Cardiac muscle cell (in vitro differentiated cells and primary cell): ENCODE data around the gene DPP8. TPM values are rescaled to one million over a fixed set of nuclear protein-coding genes. Genes with fewer than 3 reads are reported as not detected.
"Not testable (repeated sequence)": the region's sequence is repeated elsewhere in the genome, so short reads cannot be mapped to it uniquely, and the experiment has no call there.

ENCODE experiments used
- DNase-seq, 2 donors: peaks; one replicate each; pipeline versions ENCODE4 v3.0.0 to v3.0.0-alpha.2; 2010 to 2017; ENCODE audit warnings: low read depth in 1 of 2, low spot score in 1 of 2
- H3K27ac ChIP-seq: fragments of 200-600 bp; sonication (generic); 2 replicates; pipeline ENCODE4 v1.5.1; 2016
- H3K27me3 ChIP-seq: fragments of 200-600 bp; sonication (generic); 2 replicates; pipeline ENCODE4 v1.6.0; 2016; ENCODE audit warnings: control low read depth
- H3K36me3 ChIP-seq: fragments of 200-600 bp; sonication (generic); 2 replicates; pipeline ENCODE4 v1.5.1; 2016; ENCODE audit warnings: control low read depth
- H3K4me1 ChIP-seq: fragments of 200-600 bp; sonication (generic); 2 replicates; pipeline ENCODE4 v1.8.1; 2017; ENCODE audit warnings: low read depth, mild to moderate bottlenecking, mixed run types
- H3K4me3 ChIP-seq: fragments of 200-600 bp; sonication (generic); 2 replicates; pipeline ENCODE4 v1.5.1; 2016; ENCODE audit warnings: mild to moderate bottlenecking
- H3K9me3 ChIP-seq: fragments of 200-600 bp; sonication (generic); 2 replicates; pipeline ENCODE4 v1.5.1; 2017; ENCODE audit warnings: low read depth, mild to moderate bottlenecking, control low read depth
- polyA plus RNA-seq: library from polyadenylated mRNA; unstranded; fragments of >200 nt; fragmentation: Nextera tagmentation; extraction: Ambion mirVana; gene quantifications from 2 replicates; pipeline ENCODE4 v1.2.1, GENCODE V29; 2016
- total RNA-seq: library from RNA; depleted of rRNA; stranded (reverse); fragments of >200 nt; gene quantifications from 2 replicates; pipeline ENCODE4 v1.2.3, GENCODE V29; 2016
- TF ChIP-seq, protein P1 (sequence below): IDR thresholded peaks from 2 replicates; pipeline ENCODE4 v1.5.1; 2012; ENCODE audit warnings: low read depth, mild to moderate bottlenecking, low read length

The DPP8 gene
- total and polyA plus RNA-seq, 2 experiments from 2014 or later, result 21.4 to 23.2 TPM

GRCh38 chr15:65401611-65402240 lies 115.8 kb downstream of the DPP8 start:
- Histone ChIP-seq H3K36me3 (no peaks in the 10 kb centered on the region), H3K27ac (no peak overlapping the region), H3K4me1 (peaks cover 10% of the 10 kb centered on the region), H3K4me3 (no peak overlapping the region), H3K9me3 (no peaks in the 10 kb centered on the region), H3K27me3 (peaks cover 15% of the 10 kb centered on the region)
- no peak for DNase-seq
- TF ChIP-seq, protein P1, sequence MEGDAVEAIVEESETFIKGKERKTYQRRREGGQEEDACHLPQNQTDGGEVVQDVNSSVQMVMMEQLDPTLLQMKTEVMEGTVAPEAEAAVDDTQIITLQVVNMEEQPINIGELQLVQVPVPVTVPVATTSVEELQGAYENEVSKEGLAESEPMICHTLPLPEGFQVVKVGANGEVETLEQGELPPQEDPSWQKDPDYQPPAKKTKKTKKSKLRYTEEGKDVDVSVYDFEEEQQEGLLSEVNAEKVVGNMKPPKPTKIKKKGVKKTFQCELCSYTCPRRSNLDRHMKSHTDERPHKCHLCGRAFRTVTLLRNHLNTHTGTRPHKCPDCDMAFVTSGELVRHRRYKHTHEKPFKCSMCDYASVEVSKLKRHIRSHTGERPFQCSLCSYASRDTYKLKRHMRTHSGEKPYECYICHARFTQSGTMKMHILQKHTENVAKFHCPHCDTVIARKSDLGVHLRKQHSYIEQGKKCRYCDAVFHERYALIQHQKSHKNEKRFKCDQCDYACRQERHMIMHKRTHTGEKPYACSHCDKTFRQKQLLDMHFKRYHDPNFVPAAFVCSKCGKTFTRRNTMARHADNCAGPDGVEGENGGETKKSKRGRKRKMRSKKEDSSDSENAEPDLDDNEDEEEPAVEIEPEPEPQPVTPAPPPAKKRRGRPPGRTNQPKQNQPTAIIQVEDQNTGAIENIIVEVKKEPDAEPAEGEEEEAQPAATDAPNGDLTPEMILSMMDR, result no peak

DNA sequence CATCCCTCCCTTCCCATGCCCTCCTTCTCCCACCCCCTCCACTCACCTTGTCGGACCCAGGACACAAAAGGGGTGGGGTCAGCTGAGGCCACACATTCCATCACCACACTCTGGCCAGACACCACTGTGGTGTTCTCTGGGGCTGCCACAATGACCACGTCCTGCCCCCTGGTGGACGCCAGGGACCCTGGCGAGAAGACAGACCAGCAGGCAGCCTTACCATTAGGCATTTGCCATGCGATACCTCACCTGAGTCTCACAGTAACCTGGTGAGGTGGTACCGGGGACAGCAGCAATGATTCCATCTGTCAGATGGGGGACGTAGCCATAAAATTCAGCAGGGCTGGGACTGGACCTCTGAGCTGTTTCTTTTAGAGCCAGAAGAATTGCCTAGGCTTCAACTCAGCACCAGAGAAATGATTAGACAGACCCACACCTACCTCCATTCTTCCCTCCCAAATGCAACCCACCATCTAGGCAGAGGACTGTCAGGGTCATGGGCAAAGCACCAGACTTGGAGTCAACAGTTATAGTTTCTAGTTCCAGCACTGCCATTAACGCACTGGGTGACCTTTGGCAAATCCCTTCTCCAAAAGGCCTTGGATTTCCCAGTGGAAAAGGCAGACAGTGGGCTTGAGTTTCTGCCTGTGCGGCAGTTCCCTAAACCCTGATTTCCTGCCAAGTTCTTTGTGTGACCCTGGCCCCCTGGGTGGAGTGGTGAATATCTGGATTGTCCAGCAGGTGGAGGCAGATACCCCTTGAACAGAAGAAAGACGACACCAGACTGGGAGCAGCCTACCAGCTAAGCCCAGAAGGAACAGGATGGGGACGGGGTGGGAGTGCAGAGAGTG lies 116.5 kb downstream of the DPP8 start:
- no peaks in the 10 kb centered on the region for H3K9me3 ChIP-seq
- TF ChIP-seq, protein P1, result peak; percentile 91
- H3K4me3 ChIP-seq, result no peak overlapping the region
- peak; percentile 82 to 83 for DNase-seq
- H3K27ac ChIP-seq, result no peak overlapping the region
- peaks cover 10% of the 10 kb centered on the region for H3K4me1 ChIP-seq
- H3K27me3 ChIP-seq, result peaks cover 22% of the 10 kb centered on the region
- H3K36me3 ChIP-seq, result no peaks in the 10 kb centered on the region

GRCh38 chr15:65399997-65400396 lies 117.5 kb downstream of the DPP8 start:
- Histone ChIP-seq H3K36me3 (no peaks in the 10 kb centered on the region), H3K27ac (no peak overlapping the region), H3K27me3 (peaks cover 32% of the 10 kb centered on the region), H3K4me1 (peaks cover 10% of the 10 kb centered on the region), H3K9me3 (no peaks in the 10 kb centered on the region), H3K4me3 (no peak overlapping the region)
- TF ChIP-seq, protein P1, result no peak
- no peak for DNase-seq

DNA sequence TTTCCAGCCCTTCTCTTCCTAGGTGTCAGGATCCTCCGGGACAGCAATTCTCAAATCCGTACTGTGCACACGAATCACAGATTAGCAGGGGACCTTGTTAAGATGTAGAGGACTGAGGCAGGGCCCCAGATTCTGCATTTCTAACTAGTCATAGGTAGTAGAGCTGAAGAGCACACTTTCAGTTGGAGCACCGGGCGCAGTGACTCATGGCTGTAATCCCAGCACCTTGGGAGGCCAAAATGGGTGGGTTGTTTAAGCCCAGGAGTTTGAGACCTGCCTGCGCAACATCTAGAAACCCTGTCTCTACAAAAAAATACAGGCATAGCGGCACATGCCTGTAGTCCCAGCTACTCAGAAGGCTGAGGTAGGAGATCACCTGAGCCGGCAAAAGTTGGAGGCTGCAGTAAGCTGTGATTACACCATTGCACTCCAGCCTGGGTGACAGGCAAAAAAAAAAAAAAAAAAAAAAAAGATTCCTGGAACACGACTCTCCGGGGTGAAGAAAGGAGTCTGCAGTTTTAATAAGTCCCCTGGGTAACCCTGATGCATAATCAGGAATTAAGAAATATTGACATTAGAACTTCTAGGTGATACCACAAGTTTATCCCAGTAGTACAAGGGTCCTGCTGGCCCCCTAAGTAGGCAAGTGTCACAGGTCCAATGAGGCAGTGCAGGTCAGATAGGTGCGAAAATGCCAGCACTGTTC lies 118.3 kb downstream of the DPP8 start:
- TF ChIP-seq, protein P1, result no peak
- H3K27me3 ChIP-seq, result peaks cover 33% of the 10 kb centered on the region
- no peak for DNase-seq
- no peak overlapping the region for H3K27ac ChIP-seq
- H3K9me3 ChIP-seq, result no peaks in the 10 kb centered on the region
- peaks cover 10% of the 10 kb centered on the region for H3K4me1 ChIP-seq
- no peak overlapping the region for H3K4me3 ChIP-seq
- no peaks in the 10 kb centered on the region for H3K36me3 ChIP-seq

GRCh38 chr15:65398486-65398885 lies 119.0 kb downstream of the DPP8 start:
- not testable (repeated sequence) for H3K27ac ChIP-seq, H3K4me3 ChIP-seq, H3K36me3 ChIP-seq, H3K9me3 ChIP-seq, H3K4me1 ChIP-seq, DNase-seq
- H3K27me3 ChIP-seq, result peaks cover 33% of the 10 kb centered on the region
